Stimulated activated CD4-positive, alpha-beta T cell treated with anti-CD3 and anti-CD28 coated beads, Interleukin-1b, Interleukin-23, amount 100 ng/mL, for 24 hours (primary cell): ENCODE data around the gene TSPAN11.
"Not testable (repeated sequence)": the region's sequence is repeated elsewhere in the genome, so short reads cannot be mapped to it uniquely, and the experiment has no call there.

Experiments used
- DNase-seq, 4 experiments: peaks; one replicate each; pipeline ENCODE4 v3.0.0-alpha.2; 2020; ENCODE audit warnings: low read depth in 4 of 4, low spot score in 1 of 4

TSPAN11 gene

DNA sequence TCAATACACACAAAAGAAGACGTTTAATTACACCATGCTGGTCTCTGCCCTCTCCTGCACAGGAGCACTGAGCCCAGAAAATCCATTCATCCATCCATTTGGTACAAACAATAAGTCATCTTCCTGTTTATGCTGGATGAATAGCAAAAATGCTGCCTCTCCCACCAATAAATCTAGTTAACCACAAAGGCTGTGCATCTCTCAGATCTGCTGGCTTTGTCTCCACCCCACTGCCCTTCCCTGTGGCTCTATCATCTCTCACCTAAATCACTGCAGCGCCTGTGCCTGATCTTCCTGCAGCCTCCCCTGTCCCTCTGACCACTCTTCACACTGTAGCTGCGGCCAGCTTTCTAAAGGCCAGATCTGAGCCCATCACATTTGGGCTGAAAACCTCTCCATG, 74.2 kb downstream of the TSPAN11 start:
- no peak for DNase-seq

- DNase-seq = no peak
Measured at GRCh38 chr12:31001581-31002360, 75.2 kb downstream of the TSPAN11 start.

DNA sequence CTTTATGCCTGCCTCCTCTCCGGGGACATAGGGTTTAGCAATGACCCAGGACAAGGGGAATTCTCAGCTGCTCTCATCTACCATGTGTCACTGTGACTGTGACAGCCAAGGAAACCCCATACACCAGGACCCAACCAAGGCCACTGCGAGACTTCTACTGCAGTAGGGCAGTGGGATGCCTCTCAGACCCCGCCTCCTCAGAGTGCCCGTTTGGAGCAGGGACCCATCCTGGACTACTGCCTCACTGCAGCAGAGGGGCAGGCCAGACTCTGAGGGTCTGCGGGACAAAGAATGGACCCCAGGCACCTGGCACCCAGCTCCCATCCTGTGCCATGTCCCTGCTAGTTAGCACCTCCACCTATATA, 75.8 kb downstream of the TSPAN11 start:
- no peak for DNase-seq

DNA sequence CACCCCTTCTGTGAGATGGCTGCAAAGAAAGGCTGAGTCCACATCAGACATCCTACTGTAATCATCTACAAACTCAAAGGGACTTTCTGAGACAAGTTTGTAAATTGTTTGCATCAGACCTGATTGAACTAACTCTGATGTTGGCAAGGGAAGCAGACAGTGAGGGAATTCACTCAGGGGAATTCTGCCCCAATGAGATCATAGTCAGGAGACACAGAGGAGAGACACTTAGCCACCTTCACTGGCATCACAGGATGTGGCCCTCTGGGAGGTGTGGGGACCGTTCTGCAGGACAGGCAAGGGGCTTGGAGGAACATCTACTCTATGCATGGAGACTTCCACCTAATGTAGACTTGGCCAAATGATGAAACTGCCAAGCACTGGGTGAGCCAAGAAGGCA, 76.5 kb downstream of the TSPAN11 start:
- DNase-seq = no peak

- no peak for DNase-seq
Measured at GRCh38 chr12:31003861-31004640, 77.5 kb downstream of the TSPAN11 start.

- DNase-seq = no peak
Measured at GRCh38 chr12:31004666-31005065, 78.1 kb downstream of the TSPAN11 start.

GRCh38 chr12:31005256-31005943, 78.9 kb downstream of the TSPAN11 start:
- no peak for DNase-seq

DNA sequence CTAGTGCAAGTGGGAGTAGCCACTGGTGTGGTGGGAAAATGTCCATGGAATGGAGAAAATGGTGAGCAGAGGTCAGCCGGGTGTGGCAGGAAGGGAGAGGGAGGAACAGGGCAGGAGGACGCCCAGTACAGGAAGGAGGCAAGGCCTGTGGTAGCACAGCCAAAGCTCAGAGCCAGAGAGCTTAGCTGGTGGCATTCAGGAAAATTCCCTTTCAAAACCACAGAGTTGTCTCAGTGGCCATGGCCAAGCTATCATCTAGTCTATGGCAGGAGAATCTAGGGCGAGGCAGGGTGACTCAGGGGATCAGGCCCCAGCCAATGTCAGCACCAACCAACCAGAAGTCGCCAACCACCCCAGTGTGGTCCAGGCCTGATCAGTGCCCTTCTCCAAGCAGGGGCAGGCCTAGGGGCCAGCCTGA, 79.4 kb downstream of the TSPAN11 start:
- no peak for DNase-seq

DNA sequence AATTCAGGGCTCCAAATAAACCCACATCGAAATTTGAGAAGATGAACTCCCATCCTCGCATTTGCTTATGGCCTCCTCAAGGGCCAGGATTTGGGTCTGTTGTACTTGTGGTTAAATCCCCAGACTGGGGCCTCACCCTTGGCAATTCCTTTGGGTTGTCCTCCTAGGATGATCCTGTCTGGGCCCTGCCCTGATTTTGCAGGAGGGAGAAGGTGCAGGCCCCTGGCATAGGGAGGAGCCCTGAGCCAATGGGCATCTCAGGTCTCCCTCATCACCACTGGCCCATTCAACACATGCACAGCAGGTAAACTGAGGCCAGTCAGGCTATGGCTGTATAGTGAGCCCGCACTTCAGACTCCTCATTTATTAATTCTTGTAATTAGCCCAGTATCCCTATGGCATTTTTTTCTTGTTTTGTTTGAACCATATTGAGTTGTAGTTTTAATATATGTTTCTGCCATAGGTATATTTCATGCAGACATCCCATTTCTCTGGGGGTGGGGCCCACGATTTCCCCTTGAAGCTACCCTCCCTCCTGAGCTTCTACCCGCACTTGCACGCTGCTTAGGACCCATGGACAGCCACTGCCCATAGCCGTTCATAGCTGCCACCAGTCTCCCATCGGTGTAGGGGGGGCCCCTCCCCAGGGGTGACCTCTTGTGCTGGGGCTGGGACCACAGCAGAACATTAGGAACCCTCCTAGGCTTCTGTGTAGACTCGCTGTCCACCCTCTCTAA, 80.0 kb downstream of the TSPAN11 start:
- no peak for DNase-seq

GRCh38 chr12:31007153-31007495, 80.6 kb downstream of the TSPAN11 start:
- no peak for DNase-seq

DNA sequence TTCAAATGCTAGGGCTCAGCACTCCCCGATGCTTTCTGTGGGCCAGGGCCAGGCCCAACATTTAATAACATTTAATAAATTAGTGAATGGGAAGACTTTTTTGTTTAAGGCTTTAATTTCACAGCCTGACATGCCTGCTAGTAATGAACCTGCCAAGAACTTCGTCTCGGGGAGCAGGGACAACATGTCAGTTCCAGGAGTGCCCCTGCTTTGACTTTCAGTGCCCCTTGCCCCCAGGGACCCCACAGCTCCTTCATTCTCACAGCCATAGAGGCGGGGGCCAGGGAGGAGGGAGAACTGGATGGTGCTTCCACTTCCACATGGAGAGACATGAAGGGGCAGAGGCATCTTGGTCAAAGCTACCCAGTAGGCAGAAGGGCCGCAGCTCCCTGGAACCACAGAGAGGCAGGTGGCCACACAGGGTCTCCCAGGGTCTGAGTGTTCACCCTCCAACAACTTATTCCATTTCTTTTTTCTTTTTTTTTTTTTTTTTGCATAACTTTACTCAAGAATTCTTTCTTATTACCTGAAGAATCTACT, 81.2 kb downstream of the TSPAN11 start:
- DNase-seq = no peak

GRCh38 chr12:31008241-31008761, 81.8 kb downstream of the TSPAN11 start:
- no peak for DNase-seq

GRCh38 chr12:31008961-31009840, 82.7 kb downstream of the TSPAN11 start:
- no peak for DNase-seq

GRCh38 chr12:31009976-31010375, 83.4 kb downstream of the TSPAN11 start:
- DNase-seq = no peak

DNA sequence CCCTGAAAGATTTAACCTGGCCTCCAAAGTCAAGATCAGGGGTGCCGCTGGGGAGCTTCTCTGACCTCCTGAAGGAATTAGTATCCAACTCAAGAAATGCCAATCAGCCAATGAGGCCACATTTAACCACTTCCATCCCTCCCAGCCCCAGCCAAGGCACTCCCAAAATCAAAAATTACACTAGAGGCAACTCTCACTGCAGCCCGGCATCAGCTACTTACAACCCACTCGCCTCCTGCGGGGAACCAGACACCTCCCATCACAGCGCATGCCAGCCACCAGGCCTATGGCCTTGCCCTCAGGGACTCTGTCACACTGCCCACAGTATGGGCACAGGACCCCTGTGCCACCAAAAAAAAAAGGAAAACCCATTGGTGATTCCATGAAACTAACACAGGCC, 84.8 kb downstream of the TSPAN11 start:
- no peak for DNase-seq

GRCh38 chr12:31011746-31012566, 85.4 kb downstream of the TSPAN11 start:
- no peak for DNase-seq

- not testable (repeated sequence) for DNase-seq
Measured at GRCh38 chr12:31012567-31012891, 86.0 kb downstream of the TSPAN11 start.

DNA sequence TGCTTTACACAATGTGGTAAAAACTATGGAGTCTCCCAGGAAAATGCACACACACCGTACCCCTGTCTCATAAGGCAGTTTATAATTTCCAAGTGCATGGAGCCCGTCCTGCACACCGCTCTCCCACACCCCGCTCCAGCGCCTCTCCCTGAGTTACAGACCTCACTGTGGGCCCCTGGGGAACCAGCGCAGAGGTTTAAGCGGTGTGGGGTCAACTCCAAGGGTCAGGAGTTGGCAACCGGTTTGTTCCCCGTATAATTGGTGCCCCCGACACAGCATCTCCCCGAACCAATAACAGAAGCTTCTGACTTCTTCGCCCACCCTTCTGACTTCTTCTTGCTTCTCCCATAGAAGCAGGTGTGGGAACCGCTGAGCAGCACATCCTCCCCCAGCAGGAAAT, 88.7 kb downstream of the TSPAN11 start:
- no peak for DNase-seq

DNA sequence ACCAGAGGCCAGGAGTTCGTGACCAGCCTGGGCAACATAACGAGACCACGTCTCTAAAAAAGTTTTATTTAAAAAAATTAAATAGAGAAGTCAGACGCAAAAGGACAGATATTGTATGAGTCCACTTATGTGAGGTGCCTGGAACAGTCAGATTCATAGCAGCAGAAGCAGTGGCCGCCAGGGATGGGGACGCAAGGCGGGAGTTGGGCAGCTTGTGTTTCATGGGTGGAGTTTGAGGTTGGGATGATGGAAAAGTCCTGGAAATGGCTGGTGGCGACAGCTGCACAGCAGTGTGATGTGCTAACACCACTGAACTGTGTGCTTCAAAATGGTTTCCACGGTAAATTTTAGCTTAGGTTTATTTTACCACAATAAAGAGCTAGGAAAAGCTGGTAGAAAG, 89.5 kb downstream of the TSPAN11 start:
- DNase-seq = no peak
